Pancreas (tissue), 8 donors: ENCODE results near the gene GGT1. TPM values are rescaled to one million over a fixed set of nuclear protein-coding genes. Genes with fewer than 3 reads are reported as not detected.

Experiments
- polyA plus RNA-seq, 2 donors: library from polyadenylated mRNA; stranded (reverse); fragments of 200-250 nt; gene quantifications; one replicate each; pipeline ENCODE4 v1.2.3, GENCODE V29; 2013
- total RNA-seq, 6 donors: library from RNA; stranded (reverse); fragmentation: NEBNext Ultra II Directional in 4 of 6; extraction: Animal tissue kit (Norgen Biotek cat#: 25700) in 4 of 6; gene quantifications; one replicate each; pipeline versions ENCODE4 v1.2.1 to v1.2.4, GENCODE V29; 2021 to 2023
- donor health status: healthy with polysubstance abuse.
- donor health status: DM: no; HTN: no; CAD: no; lungs with moderate emphysema.
- donor health status: DM: no; HTN: no; CAD: no.
- donor health status: Bipolar disorder and iron deficiency.
- donor health status: DM: yes; HTN: yes; CAD: no.
- donor health status: DM: no; HTN: no; CAD: no.
- donor health status: DM: no; HTN: no; CAD: no.
- donor health status: DM: yes; HTN: yes; CAD: no.

GGT1 gene
- total and polyA plus RNA-seq, 8 donors, result 23.5 to 195 (median 52.4) TPM

Other genes starting within 250 kb of the GGT1 start
- gene ADORA2A, start 175.6 kb upstream of the GGT1 start, total RNA-seq, result 1 to 10 TPM in 4 of 6 donors, under 1 TPM in 2; 0.85 to 2.7 (median 1.3) TPM
- 10 to 100 TPM in 1 of 2 donors, 1 to 10 TPM in 1; 3.6 to 10.4 TPM for gene ADORA2A, start 175.6 kb upstream of the GGT1 start, polyA plus RNA-seq
- under 1 TPM; 0.08 to 0.32 (median 0.21) TPM for gene UPB1, start 107.9 kb upstream of the GGT1 start, total RNA-seq
- 1 to 10 TPM in 1 of 2 donors, under 1 TPM in 1; 0.30 to 2.3 TPM for gene UPB1, start 107.9 kb upstream of the GGT1 start, polyA plus RNA-seq
- gene GUCD1, start 48.1 kb upstream of the GGT1 start, total RNA-seq, result 10 to 100 TPM; 41.0 to 55.2 (median 46.3) TPM
- 10 to 100 TPM; 39.9 to 41.1 TPM for gene GUCD1, start 48.1 kb upstream of the GGT1 start, polyA plus RNA-seq
- 10 to 100 TPM; 15.9 to 36.1 (median 27.8) TPM for gene SNRPD3, start 47.2 kb upstream of the GGT1 start, total RNA-seq
- 10 to 100 TPM; 30.6 to 58.1 TPM for gene SNRPD3, start 47.2 kb upstream of the GGT1 start, polyA plus RNA-seq
- 10 to 100 TPM in 3 of 6 donors, 1 to 10 TPM in 3; 8.3 to 20.2 (median 9.8) TPM for gene LRRC75B, start 10.1 kb upstream of the GGT1 start, total RNA-seq
- 100 to 1,000 TPM; 101 to 106 TPM for gene LRRC75B, start 10.1 kb upstream of the GGT1 start, polyA plus RNA-seq
- gene PIWIL3, start 171.5 kb downstream of the GGT1 start, total RNA-seq, result not detected
- not detected for gene PIWIL3, start 171.5 kb downstream of the GGT1 start, polyA plus RNA-seq
- gene SGSM1, start 203.0 kb downstream of the GGT1 start, total RNA-seq, result 1 to 10 TPM; 1.7 to 3.0 (median 2.5) TPM
- gene SGSM1, start 203.0 kb downstream of the GGT1 start, polyA plus RNA-seq, result 1 to 10 TPM; 1.6 to 5.1 TPM